ENCODE results near the gene IFNG-AS1. TPM values are rescaled to one million over a fixed set of nuclear protein-coding genes. Genes with fewer than 3 reads are reported as not detected.
A peak's percentile ranks its signal among the peaks of the same experiment; 100 is the strongest.

Gene IFNG-AS1
- total RNA-seq, 4 donors from 2014 or later, result 0.57 TPM; not detected in 3

DNA sequence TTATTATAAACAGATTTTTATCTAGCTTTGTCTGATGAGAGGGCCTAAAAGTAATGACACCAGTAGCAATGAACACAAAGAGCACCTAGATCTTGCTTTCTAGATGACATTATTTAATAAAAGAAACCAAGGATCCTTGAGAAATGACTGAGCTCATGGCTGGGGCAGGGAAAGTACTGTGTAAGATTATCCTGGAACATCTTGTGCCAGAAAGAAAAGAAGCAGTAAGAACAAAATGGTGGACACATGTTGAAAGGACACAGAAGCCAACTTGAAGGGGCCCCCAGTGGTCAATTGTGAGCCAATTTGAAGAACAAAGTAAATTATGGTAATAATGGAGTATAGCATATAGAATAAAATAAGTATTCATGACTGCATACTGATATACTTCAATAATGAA lies 10.0 kb downstream of the IFNG-AS1 start:
- TF ChIP-seq POLR2A (IDR thresholded peaks at IDR 0.05), result no peak
- TF ChIP-seq, protein P1, sequence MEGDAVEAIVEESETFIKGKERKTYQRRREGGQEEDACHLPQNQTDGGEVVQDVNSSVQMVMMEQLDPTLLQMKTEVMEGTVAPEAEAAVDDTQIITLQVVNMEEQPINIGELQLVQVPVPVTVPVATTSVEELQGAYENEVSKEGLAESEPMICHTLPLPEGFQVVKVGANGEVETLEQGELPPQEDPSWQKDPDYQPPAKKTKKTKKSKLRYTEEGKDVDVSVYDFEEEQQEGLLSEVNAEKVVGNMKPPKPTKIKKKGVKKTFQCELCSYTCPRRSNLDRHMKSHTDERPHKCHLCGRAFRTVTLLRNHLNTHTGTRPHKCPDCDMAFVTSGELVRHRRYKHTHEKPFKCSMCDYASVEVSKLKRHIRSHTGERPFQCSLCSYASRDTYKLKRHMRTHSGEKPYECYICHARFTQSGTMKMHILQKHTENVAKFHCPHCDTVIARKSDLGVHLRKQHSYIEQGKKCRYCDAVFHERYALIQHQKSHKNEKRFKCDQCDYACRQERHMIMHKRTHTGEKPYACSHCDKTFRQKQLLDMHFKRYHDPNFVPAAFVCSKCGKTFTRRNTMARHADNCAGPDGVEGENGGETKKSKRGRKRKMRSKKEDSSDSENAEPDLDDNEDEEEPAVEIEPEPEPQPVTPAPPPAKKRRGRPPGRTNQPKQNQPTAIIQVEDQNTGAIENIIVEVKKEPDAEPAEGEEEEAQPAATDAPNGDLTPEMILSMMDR (IDR thresholded peaks at IDR 0.05), result no peak
- DNase-seq, result no peak
- intact Hi-C loops (cut with DNase I), result no loop called here

DNA sequence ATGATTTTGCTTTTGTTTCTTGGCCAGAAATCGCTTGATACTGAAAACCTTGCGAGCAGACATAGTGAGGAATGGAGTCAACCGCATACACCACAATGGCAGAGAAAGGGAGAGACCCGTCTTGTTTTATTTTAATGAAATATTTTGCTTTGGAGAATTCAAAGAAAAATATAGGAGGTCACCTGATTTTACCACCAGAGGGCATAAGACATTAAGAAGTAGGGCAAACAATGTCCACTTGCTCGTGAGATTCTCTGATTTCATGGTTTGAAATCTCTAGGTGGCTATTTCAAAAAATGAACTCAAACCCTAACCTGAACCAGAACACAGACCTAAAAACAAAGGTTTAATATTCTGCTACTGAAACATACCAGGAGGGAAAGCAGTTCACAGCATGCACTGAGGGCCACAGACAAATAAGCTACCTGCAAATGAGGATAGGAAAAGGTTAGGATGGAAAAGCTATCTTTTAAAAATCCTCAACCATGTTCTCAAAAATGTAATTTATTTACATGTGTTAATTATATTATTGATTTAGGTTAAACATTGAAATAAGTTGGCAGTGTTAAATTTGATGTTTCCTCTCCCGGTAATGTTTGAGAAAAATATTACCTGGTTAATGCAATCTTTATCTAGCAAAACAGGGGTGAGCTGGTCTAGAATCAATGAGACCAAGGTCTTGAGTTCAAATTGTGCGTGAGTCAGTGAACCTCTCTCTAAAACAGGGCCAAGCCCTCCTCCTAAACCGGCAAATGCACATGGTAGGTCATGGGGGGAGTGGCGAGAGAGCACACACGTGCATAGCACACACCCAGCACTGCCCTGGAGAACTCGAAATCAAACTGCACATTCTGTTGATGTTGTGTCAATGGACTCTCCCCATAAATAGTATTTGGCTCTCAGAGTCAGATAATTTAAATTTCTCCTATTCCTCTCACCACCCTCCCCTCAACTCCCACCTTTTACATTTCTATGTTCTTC lies 12.5 kb downstream of the IFNG-AS1 start:
- 74% methylated on average over 10 to 11 of the region's 11 CpGs for WGBS, 2 donors
- H3K4me1 ChIP-seq, result no peaks in the 10 kb centered on the region
- no peak for TF ChIP-seq POLR2A (IDR thresholded peaks at IDR 0.05)
- TF ChIP-seq, protein P1 (IDR thresholded peaks at IDR 0.05), result peak in 1 of 6 experiments; percentile 9
- no peaks in the 10 kb centered on the region for H3K36me3 ChIP-seq
- no peaks in the 10 kb centered on the region for H3K27me3 ChIP-seq
- no peak for DNase-seq
- no peak overlapping the region for H3K4me3 ChIP-seq
- intact Hi-C loops (cut with DNase I), result no loop called here
- no peak overlapping the region for H3K27ac ChIP-seq
- H3K9me3 ChIP-seq, result no peaks in the 10 kb centered on the region

More for the DNA sequence above, 10.0 kb downstream of the IFNG-AS1 start:
- Histone ChIP-seq H3K9me3 (no peaks in the 10 kb centered on the region), H3K36me3 (no peaks in the 10 kb centered on the region), H3K4me3 (no peak overlapping the region), H3K27ac (no peak overlapping the region), H3K4me1 (no peaks in the 10 kb centered on the region), H3K27me3 (peaks cover 0 to under 1% (median 0%) of the 10 kb centered on the region in 4 donors)

DNA sequence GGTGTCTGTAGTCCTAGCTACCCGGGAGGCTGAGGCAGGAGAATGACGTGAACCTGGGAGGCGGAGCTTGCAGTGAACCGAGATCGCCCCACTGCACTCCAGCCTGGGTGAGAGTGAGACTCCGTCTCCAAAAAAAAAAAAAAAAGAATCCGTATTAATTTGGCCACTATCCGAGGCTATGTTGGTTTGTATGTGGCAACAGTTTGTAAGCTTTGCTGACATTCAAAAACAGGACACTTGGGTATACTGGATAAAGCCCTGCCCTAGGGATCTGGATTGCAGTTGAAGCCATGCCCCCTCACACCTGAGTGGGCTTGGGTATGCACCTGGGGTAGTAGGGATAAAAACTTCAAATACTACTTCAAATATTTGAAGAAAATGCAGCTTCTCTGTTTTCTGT lies 14.5 kb downstream of the IFNG-AS1 start:
- Histone ChIP-seq H3K27ac (no peak overlapping the region), H3K4me3 (no peak overlapping the region), H3K27me3 (no peaks in the 10 kb centered on the region), H3K4me1 (no peaks in the 10 kb centered on the region), H3K36me3 (no peaks in the 10 kb centered on the region), H3K9me3 (no peaks in the 10 kb centered on the region)
- WGBS, 2 donors, result 94 to 95% methylated on average over 7 to 8 of the region's 8 CpGs
- DNase-seq, result no peak
- TF ChIP-seq POLR2A (IDR thresholded peaks at IDR 0.05), result no peak
- TF ChIP-seq, protein P1 (IDR thresholded peaks at IDR 0.05), result no peak
- intact Hi-C loops (cut with DNase I), result no loop called here

DNA sequence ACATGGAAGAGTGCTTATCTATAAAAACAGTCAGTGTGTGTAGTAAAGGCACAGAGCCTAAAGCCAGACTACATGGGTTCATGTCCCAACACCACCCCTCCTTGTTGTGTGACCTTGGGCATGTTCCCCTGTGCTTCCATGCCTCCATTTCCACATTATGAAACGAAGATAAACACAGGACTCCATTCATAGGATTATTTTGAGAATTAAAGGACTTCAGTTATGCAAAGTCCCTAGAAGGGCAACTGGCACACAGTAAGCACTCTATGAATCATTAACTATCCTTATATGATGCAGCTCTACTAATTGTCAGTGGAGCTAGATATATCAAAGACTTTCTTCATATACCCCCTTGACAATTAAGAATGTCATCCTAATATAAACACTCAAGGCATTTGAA lies 17.8 kb downstream of the IFNG-AS1 start:
- no peaks in the 10 kb centered on the region for H3K27me3 ChIP-seq
- no peak for TF ChIP-seq POLR2A (IDR thresholded peaks at IDR 0.05)
- TF ChIP-seq, protein P1 (IDR thresholded peaks at IDR 0.05), result no peak
- 8 to 38% methylated on average over 1 of the region's 1 CpG for WGBS, 2 donors
- intact Hi-C loops (cut with DNase I), result no loop called here
- H3K4me1 ChIP-seq, result no peaks in the 10 kb centered on the region
- no peak overlapping the region for H3K4me3 ChIP-seq
- DNase-seq, result no peak
- no peaks in the 10 kb centered on the region for H3K36me3 ChIP-seq
- no peak overlapping the region for H3K27ac ChIP-seq
- H3K9me3 ChIP-seq, result no peaks in the 10 kb centered on the region

DNA sequence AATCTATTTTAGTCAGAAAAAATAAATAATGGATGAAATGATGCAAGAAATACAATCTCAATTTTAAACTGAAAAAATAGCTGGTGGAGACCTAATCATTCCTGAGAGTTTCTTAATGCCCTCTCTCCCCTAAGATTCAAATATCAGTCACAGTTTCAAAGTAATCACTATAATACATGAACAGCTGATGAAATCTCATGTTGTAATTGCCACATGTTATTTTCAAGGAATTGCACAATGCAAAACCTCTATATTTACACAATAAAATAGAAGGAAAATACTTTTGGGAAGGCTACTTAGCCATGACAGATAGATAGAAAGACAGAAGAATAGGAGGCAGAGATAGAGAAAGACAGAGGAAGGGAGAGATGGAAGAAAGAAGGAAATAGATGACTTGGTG lies 18.2 kb downstream of the IFNG-AS1 start:
- H3K4me1 ChIP-seq, result no peaks in the 10 kb centered on the region
- H3K27me3 ChIP-seq, result no peaks in the 10 kb centered on the region
- DNase-seq, result no peak
- H3K36me3 ChIP-seq, result no peaks in the 10 kb centered on the region
- H3K4me3 ChIP-seq, result no peak overlapping the region
- intact Hi-C loops (cut with DNase I), result no loop called here
- H3K27ac ChIP-seq, result no peak overlapping the region
- H3K9me3 ChIP-seq, result no peaks in the 10 kb centered on the region
- TF ChIP-seq, protein P1 (IDR thresholded peaks at IDR 0.05), result no peak
- no peak for TF ChIP-seq POLR2A (IDR thresholded peaks at IDR 0.05)
